ENCODE data around the gene UHMK1. TPM values are rescaled to one million over a fixed set of nuclear protein-coding genes. Genes with fewer than 3 reads are reported as not detected.

The UHMK1 gene
- total RNA-seq, 1 experiment from 2014 or later = 76.0 TPM

GRCh38 chr1:162466797-162467196 is 30.8 kb upstream of the UHMK1 start:
- H3K27ac ChIP-seq (ENCODE audit: low read length) = no peak overlapping the region
- DNase-seq (ENCODE audit: low read depth, low spot score) (no peak), ATAC-seq (no peak)
- in situ Hi-C loops (cut with HindIII; ENCODE audit: low pct_unique_long_range_greater_than_20kb, low sequenced_read_pairs) (no loop called here), intact Hi-C loops (cut with micrococcal nuclease; ENCODE audit: unreplicated experiment) (no loop called here)
- no peaks in the 10 kb centered on the region for H3K4me1 ChIP-seq (ENCODE audit: control insufficient read depth, insufficient read depth, low read length)
- TF ChIP-seq POLR2AphosphoS5 (IDR thresholded peaks at IDR 0.05; ENCODE audit: low read depth, low read length) = no peak
- no peak for TF ChIP-seq CTCF (IDR thresholded peaks at IDR 0.05)
- TF ChIP-seq, protein P1, sequence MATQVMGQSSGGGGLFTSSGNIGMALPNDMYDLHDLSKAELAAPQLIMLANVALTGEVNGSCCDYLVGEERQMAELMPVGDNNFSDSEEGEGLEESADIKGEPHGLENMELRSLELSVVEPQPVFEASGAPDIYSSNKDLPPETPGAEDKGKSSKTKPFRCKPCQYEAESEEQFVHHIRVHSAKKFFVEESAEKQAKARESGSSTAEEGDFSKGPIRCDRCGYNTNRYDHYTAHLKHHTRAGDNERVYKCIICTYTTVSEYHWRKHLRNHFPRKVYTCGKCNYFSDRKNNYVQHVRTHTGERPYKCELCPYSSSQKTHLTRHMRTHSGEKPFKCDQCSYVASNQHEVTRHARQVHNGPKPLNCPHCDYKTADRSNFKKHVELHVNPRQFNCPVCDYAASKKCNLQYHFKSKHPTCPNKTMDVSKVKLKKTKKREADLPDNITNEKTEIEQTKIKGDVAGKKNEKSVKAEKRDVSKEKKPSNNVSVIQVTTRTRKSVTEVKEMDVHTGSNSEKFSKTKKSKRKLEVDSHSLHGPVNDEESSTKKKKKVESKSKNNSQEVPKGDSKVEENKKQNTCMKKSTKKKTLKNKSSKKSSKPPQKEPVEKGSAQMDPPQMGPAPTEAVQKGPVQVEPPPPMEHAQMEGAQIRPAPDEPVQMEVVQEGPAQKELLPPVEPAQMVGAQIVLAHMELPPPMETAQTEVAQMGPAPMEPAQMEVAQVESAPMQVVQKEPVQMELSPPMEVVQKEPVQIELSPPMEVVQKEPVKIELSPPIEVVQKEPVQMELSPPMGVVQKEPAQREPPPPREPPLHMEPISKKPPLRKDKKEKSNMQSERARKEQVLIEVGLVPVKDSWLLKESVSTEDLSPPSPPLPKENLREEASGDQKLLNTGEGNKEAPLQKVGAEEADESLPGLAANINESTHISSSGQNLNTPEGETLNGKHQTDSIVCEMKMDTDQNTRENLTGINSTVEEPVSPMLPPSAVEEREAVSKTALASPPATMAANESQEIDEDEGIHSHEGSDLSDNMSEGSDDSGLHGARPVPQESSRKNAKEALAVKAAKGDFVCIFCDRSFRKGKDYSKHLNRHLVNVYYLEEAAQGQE (IDR thresholded peaks at IDR 0.05; ENCODE audit: insufficient read depth in 1 of 2, low read depth in 2 of 2, low read length in 1 of 2) = no peak
- TF ChIP-seq TCF7L2 (IDR thresholded peaks at IDR 0.05; ENCODE audit: low read depth, low read length) = no peak
- no TSS peak for BruUV-seq (replicated peaks)
- peaks cover 3% of the 10 kb centered on the region; the same call in 1 of the 2 replicates for H3K27me3 ChIP-seq (ENCODE audit: control insufficient read depth, insufficient read depth, low read length)
- H3K9me3 ChIP-seq (ENCODE audit: control insufficient read depth, insufficient read depth, low read depth, low read length) = no peaks in the 10 kb centered on the region
- ChIA-PET CTCF (interaction anchor here (0.6 kb wide), 1 partner anchor 22 kb away, joined by 3 read pairs; no protein-coding TSS in a partner anchor), POLR2A (no interaction called here)
- no peak overlapping the region for H3K4me3 ChIP-seq (ENCODE audit: low read depth in 2 of 2, low read length in 2 of 2)
- H3K36me3 ChIP-seq (ENCODE audit: control insufficient read depth, insufficient read depth, low read length) = no peaks in the 10 kb centered on the region

DNA sequence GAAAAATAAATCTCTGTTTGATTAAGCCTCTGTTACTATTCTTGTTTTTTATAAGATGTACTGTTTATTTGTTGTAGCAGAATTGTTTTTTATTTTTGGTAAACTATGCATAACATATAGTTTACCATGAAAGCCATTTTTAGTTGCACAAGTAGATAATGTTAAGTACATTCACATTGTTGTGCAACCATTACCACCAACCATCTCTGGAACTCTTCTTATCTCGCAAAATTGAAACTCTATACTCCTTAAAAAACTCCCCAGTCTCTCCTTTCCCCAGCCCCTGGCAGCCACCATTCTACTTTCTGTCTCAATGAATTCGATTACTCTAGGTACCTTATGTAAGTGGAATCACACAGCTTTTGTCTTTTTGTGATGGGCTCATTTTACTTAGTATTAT is 27.4 kb upstream of the UHMK1 start:
- Histone ChIP-seq H3K4me1 (ENCODE audit: control insufficient read depth, insufficient read depth, low read length) (no peaks in the 10 kb centered on the region), H3K27ac (ENCODE audit: low read length) (no peak overlapping the region), H3K36me3 (ENCODE audit: control insufficient read depth, insufficient read depth, low read length) (no peaks in the 10 kb centered on the region), H3K4me3 (ENCODE audit: low read depth in 2 of 2, low read length in 2 of 2) (no peak overlapping the region), H3K27me3 (ENCODE audit: control insufficient read depth, insufficient read depth, low read length) (peaks cover 3% of the 10 kb centered on the region; the same call in 1 of the 2 replicates), H3K9me3 (ENCODE audit: control insufficient read depth, insufficient read depth, low read depth, low read length) (no peaks in the 10 kb centered on the region)
- TF ChIP-seq CTCF (IDR thresholded peaks at IDR 0.05) (no peak), SIN3A (IDR thresholded peaks at IDR 0.05; ENCODE audit: borderline replicate concordance, insufficient read depth, low read depth, low read length) (no peak), TCF7L2 (IDR thresholded peaks at IDR 0.05; ENCODE audit: low read depth, low read length) (no peak), POLR2AphosphoS5 (IDR thresholded peaks at IDR 0.05; ENCODE audit: low read depth, low read length) (no peak)
- TF ChIP-seq, protein P1 (IDR thresholded peaks at IDR 0.05; ENCODE audit: insufficient read depth in 1 of 2, low read depth in 2 of 2, low read length in 1 of 2) = no peak
- no peak for DNase-seq (ENCODE audit: low read depth, low spot score)
- intact Hi-C loops (cut with micrococcal nuclease; ENCODE audit: unreplicated experiment) (no loop called here), in situ Hi-C loops (cut with HindIII; ENCODE audit: low pct_unique_long_range_greater_than_20kb, low sequenced_read_pairs) (no loop called here)
- no TSS peak for BruUV-seq (replicated peaks)
- ATAC-seq = no peak
- ChIA-PET POLR2A (no interaction called here), CTCF (no interaction called here)

All from Panc1 (cell line).